Fibroblast of lung (primary cell): Measurements from ENCODE around the gene VPS51.

ENCODE experiments used
- CTCF ChIP-seq, 2 donors: IDR thresholded peaks in 1 of 2; conservative IDR thresholded peaks in 1 of 2; 1 replicate in 1 of 2; 2 replicates in 1 of 2; pipeline ENCODE4 v1.5.1; 2011 to 2012; ENCODE audit warnings: low read length in 2 of 2, control low read depth in 1 of 2, inconsistent platforms in 1 of 2, low read depth in 1 of 2, mild to moderate bottlenecking in 1 of 2
- EZH2 ChIP-seq: IDR thresholded peaks from 2 replicates; pipeline ENCODE4 v1.5.1; 2012; ENCODE audit warnings: low read length, control low read depth, mild to moderate bottlenecking; ENCODE audit errors: missing control alignments

- TF ChIP-seq CTCF (conservative IDR thresholded peaks at IDR 0.05 in 1 of 2, IDR thresholded peaks at IDR 0.05 in 1 of 2; ENCODE audit: low read depth in 1 of 2, low read length in 2 of 2) (no peak), EZH2 (no peak)
Measured at GRCh38 chr11:65058419-65059054, 37.5 kb upstream of the VPS51 start, which contains the start of gene NAALADL1.
